HG03025 (cell line): Measurements from ENCODE around the gene ILKAP.
A peak's percentile ranks its signal among the peaks of the same experiment; 100 is the strongest.
"Not testable (repeated sequence)": the region's sequence is repeated elsewhere in the genome, so short reads cannot be mapped to it uniquely, and the experiment has no call there.

Source experiments
- ATAC-seq: cut with Tn5 transposase; IDR thresholded peaks from one replicate; pipeline ENCODE4 v1.9.1; 2021; ENCODE audit warnings: mild to moderate bottlenecking, moderate library complexity; ENCODE audit not compliant: unreplicated experiment, low FRiP score

ILKAP gene

DNA sequence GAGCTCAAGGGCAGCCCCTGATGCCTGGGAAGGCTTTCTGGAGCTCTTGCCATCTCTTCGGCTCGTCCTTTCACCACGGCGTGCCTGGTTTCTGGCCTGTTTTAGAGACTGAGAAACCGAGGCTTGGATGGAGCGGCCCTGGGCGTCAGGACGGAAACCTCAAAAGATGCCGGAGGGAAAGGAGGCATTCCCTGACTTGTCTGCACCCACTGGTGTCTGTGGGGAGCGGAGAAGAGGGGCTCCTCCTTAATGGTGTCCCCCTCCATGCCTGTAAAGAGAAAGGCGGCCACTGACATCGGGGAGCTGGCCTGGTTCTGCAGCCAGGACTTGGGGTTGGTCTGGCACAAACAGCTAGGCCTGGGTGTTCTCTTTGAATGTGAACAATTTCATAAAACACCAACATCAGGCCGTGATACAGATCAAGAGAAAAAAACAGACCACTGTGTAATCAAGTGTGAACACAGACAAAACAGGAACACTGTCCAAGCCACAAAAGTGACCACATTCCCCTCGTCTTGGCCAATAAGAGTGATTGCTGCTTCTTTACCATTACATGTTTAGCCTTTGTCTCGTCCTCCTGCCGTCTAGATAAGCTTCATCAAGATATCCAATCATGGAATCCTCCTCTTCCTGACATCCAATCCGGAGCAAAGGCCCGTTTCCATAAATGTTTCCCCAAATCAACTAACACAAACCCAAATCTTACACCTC lies 633 bp upstream of the ILKAP start:
- peak; percentile 5 for ATAC-seq

DNA sequence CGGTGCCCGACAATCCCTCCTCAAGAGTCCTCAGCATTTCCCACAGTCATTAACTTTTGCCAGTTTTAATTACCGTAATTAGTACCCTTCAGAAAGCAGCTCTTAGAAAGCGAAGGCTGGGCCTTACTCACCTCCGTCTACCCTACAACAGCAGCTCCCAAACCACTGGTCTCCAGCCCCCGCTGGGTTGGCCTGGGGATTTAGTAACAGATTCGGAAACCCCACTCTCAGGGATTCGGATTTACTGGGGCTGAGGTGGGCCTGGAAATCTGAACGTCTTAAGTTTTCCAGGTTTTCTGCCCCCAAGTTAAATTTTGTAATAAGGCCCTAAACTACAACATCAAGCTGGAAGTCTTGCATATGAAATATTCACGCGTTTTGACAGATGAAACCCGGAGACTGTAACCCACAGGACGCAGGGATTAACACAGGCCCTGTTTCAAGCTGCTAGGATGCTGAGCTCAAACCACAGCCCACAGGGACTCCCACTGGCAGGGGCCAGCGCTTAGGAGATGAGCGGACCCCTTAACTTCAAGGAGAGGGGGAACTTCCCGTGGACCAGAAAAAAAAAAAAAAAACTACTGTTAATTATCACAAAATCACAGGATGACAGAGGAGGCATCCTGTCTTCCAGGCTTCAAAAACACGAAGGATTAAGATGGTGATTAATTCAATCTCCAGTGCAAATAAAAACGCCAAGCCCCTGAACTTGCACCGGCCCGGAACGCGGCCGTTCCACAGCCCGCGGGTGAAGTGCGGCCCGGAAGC lies 985 bp downstream of the ILKAP start:
- ATAC-seq = no peak

DNA sequence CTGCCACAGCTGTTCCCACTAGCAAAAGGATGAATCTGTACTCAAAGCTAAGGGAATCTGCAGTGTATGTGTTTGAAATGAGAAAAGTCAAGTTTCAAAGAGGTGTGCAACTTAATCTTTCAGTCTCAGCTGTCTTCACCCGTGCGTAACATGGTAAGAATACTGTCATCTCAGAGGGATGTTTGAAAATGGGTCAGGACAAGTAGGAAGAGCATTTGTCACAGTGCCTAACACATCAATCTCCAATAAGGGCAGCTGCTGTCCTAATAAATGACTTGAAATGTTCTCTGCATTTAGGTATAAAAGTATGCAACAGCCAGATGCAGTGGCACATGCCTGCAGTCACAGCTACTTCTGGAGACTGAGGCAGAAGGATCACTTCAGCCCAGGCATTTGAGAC lies 13.1 kb downstream of the ILKAP start:
- ATAC-seq = no peak

DNA sequence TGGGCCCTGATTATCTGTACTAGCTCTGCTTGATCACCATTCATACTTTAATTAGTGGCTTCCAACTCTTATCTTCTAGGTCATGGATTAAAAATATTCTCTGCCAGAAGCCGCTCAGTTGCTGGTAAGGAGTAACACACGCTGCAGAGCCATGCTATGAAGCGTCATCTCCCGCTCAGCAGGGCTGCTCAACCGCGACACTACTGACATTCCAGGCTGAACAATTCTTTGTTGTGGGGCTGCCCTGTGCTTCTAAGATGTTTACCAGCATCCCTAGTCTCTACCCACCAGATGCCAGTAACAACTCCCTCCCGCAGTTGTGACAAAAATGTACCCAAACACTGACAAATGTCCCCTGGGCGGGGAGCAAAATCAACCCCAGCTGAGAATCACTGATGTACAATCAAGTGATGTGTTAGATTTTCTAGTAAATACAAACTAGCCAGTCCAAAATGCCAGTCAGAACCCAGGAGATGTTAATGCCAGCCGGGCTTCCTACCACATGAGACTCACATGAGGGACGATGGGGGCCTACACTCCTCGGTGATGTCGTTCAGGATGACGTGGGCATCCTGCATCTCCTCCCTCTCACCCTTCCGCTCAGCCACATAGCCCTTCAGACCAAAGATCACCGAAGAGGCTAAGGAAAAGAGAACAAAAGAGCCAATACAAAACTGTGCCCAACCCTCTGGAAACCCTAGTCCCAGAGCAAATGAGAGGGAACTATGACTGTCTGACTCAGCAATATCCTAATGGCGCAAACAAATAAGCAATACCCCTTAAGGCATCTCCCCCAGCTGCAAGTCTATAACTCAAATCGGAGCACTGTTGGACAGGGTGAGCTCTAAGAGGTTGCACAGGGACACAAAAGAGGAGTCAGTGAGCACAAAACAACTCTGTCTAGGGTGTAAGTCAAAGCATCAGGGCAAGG lies 15.6 kb downstream of the ILKAP start:
- no peak for ATAC-seq

DNA sequence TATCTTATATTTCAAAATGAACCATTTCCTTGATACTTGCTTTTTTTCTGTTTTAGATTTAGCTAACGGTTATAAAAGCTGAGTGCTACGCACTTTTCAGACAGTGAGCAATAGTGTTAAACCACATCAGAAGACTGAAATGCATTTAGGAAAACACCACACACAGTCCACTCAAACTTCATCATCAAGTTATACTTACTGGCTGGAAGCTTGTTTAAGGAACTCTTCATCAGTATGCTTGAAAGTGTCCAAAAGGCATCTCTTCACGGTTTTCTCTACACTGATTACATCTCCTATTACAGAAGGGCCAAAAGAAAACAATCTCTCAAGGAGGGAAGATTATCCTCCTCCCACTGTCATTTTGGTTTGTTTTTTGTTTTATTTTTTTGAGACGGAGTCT lies 19.7 kb downstream of the ILKAP start:
- ATAC-seq = no peak

DNA sequence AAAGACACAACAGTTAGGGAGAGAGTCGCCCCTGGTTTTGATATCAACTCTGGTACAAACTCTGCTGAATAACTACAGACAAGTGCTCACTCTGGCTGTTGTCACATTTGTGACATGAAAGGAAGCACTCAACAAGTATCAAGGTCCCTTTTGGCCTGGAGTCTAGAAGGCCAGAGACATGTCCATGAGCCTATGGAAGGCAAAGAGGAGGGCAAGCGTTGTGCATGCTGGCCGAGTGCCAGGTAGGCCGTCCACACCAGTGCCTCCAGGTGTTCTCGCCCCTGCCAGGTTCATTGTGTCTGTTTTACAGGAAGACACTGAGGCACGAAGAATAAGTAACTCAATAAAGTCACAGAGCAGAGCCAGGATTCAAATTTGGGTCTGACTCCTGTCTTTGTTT lies 21.1 kb downstream of the ILKAP start:
- no peak for ATAC-seq

DNA sequence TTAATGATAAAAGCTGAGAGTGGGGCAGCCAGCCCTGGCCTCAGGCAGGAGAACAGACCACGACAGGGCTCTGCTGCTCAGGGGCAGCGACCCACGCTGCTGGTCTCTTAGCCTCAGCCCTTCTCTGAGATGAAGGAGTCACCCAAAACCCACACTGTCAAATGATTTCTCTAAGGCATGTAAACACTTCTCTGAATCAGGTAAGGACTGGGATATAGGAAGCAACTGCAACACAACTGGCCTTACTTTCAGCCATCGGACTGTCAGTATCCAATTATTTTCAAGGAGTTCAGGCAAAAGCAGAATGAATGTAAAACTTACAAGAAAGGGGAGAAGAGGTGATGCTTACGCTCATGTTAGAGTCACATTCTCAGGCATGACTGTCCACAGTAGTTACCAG lies 22.9 kb downstream of the ILKAP start:
- ATAC-seq = no peak

DNA sequence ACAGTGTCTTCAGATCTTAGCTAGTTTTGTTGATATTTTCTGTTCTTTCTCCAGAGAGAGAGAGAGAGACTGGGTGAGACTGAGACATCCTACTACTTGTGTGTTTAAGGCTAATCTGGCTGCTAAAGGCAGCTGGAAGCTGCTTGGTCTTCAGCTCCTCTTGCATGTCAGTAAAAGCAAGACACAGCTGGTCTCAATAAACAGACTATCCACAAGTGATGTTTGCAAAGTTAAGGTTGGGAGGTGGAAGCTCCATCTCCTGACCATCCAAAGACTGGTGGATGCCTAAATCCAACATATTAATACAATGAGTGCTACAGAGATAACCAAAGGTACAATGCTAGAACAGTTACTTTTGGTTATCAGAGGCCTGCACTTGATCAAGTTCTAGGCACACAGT lies 26.9 kb downstream of the ILKAP start:
- no peak for ATAC-seq

DNA sequence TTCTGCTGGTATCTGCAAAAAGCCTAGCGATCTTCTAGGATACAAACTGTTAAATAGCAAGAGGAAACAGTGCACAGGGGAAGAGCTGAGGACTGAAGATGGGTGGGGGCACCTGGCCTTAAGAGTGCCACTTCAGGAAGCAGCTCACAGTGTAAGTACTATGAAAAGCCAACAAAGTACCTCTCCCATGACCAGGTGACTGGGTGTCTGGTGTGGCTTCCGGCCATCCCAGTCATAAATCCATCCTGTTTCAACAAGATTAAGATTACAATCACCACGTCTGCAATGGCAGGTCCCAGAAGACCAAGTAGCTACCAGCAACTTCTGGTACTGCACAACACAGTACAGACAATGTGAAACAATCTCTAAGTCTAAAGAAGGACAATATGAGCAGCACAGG lies 28.8 kb downstream of the ILKAP start:
- ATAC-seq = no peak

DNA sequence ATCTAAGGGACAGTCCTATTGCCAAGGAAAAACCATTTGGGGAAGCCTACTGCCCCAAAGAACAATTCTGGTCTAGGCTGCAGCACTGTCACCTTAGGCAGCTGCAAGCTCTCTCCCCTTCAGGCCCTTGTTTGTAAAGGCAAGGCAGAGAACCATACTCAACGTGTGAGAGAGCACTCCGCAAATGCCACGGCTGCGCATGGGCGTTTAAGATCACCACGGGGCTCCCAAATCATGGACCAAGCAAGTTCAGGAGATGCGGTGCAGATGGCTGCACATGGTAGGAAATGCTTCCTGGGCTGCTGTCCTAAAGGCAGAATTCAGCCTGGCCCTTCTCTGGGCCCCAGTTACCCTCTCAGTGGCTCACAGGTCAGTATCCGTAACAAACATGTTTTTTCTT lies 29.2 kb downstream of the ILKAP start:
- ATAC-seq = no peak

DNA sequence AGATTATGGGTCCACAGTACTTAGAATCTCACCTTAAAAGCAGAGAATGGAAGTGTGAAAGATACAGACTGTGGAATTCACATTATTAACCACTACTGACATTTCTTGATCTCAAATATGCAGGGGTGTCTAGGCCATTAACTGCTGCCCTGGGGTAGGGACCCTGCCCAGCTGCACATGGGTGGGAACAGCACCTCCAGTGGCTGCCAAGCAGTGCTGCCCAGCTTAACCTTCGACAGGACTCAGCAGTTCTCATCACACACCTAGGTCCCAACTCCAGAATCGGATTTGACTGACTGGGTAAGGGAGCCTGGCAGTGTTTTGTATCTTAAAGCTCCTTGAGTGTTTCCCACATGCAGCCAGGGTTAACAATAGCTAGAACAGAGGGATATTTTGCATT lies 29.8 kb downstream of the ILKAP start:
- ATAC-seq = no peak

DNA sequence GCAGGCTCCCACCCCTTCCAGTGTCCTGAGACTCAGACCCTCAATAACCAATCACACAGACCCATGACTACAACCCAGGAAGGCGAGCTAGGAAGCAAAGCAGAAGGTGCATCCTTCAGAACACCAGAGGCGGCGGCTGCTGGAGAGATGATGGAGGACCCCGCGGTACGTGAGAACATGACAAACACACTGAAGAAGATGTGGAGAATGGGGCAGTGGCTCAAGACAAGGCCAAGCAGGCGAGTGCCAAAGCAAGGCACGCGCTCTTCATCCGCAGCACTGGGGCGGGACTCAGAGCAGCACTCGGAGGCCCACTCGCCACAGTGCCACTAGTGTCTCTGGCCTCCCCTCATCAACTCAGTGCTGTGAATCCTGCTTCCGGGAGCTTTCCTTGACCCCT lies 31.1 kb downstream of the ILKAP start:
- no peak for ATAC-seq

DNA sequence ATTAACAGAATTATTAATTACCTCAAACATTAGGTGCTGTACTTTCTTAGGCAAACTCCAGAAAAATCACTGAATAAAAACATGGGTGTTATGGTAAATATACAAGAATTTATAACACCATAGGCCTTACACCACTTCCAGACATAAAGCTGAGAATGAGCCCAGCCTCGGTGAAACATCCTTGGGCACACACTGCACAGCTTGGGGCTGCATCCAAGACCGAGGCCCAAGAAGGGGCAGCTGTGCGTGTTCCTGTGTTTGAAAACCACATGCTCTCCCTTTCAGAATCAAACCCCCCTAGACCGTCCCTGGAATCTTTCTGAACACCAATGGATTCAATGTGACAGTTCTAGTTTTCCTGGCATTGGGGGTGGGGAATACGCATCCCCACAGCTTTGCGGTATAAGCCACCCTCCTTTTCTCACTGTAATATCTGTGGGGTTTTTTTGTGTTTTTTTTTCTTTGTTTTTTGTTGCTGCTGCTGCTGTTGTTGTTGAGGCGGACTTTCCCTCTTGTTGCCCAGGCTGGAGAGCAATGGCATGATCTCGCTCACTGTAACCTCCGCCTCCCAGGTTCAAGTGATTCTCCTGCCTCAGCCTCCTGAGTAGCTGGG lies 31.8 kb downstream of the ILKAP start:
- ATAC-seq = no peak

DNA sequence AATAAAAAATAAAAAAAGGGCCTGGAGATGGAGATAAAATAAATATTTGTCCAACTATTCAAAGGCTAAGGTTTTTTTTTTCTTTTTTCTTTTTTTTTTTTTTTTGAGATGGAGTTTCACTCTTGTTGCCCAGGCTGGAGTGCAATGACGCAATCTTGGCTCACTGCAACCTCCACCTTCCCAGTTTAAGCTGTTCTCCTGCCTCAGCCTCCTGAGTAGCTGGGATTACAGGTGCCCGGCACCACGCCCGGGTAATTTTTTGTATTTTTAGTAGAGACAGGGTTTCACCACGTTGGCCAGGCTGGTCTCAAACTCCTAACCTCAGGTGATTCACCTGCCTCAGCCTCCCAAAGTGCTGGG lies 32.4 kb downstream of the ILKAP start:
- ATAC-seq = not testable (repeated sequence)

DNA sequence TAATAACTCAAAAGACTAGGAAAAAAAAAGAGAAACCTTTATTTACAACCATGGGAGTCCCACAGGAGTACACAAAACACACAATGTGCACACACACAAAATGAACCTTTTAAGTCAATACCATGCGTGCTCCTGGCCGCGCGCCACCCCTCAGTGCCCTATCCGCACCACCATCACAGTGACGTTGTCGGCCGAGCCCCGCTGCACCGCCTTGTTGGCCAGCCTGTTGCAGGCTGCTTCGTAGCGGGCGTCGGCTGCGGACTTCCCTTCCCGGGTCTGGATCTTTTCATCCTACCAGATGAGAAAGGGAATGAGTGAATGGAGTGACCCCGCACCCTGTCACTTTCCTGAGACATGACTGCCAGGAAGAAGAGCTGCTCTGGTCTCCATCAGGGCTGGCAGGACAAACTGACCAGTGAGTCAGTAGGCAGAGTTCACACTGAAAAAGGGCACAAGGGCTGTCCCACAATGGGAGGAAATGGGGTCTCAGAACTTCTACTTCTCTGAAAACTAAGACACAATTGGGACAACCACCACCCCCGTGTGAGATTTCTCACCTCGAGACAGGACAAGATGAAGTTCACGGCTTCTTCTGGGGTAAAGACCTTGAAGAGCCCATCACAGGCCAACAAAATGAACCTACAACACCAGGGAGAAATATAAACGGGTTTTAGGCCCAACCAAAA lies 33.0 kb downstream of the ILKAP start:
- ATAC-seq = no peak

DNA sequence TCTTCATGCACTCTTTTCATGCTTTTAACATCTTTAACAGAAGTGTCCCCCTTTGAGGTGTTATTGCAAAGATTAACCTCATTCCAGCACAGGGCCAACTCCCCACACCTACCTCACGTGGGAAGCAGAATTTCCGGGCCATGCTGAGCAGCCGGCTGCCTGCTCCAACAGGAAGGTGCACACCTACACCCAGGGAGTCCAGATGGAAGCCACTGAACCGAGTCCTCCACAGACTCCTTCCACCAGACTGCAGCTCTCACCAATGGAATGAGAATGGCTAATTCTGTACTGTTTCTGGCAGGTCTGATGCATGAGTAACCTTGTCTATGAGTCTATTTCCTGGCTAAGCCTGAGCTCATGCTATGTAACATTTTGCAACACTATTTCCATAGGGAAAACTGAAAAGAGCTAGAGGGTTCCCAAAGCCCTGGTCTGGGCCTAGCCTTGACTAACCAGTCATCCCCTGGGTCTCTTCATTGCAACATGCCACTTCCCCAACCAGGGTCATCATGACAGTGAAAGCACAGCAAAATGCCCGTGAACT lies 33.7 kb downstream of the ILKAP start:
- no peak for ATAC-seq

DNA sequence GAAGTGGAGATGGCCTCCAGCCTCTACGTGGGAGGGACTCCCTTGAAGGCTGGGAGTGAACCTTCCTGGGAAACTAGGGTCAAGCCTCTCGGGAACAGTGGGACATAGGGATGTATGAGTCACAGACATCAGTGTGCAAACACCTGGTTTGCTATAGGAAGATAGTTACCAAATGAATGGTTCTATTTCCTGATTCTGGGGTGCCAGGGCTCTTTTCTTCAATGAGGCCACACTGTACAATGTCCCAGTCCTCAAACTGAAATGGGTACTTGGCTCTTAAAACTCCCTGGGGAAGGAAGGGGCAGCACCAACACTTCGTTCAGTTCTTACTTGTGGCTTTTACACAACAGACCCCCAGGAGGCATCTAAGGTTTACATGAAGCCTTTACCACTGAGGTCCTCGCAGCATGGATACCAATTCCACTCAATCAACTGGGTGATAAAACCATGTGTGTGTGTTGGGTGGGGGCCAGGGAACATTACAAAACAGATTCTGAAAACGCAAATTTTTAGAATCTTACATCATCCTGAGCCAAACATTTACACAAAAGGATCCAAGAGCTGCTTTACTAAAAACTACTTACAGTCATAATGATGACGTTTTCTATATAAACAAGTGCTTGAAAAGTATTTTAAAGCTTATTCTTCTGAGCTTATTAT lies 34.3 kb downstream of the ILKAP start:
- no peak for ATAC-seq

DNA sequence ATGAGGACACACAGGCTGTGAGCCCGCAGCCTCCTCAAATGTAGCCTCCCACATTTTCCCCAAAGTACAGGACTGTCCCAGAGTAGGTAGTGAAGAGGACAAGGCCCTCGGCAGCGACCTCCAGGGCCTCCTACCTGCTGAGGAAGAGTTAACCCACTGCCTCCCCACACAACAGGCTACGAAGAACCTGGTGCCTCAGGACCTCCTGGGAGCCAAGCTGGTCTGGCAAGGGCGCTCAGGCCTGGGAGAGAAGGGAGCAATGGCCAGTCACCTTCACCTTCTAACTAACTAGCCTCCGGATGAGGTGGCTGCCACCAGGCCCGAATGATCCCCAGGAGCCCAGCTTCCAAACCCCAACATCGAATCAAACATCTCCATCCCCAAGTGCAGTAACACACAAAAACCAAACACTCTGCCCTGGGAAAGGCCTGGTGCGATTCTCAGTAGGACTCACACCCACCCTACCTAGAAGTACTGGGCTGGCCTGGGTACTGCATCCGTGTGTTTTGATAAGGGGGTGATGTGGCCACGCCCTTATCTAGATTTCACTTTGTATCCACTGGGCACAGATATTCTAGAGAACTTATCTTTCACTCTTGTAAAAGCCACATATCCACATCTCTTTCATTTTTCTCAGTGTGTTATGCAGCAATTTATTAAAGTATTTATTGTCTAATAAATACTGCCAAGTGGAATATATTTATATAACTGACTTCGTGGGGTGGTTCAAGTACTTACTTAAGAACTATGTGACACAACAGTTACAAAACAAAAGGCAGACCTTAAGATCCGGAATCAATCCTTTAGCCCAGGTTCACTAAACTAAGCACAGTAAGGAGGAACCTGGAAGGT lies 35.1 kb downstream of the ILKAP start:
- ATAC-seq = no peak

DNA sequence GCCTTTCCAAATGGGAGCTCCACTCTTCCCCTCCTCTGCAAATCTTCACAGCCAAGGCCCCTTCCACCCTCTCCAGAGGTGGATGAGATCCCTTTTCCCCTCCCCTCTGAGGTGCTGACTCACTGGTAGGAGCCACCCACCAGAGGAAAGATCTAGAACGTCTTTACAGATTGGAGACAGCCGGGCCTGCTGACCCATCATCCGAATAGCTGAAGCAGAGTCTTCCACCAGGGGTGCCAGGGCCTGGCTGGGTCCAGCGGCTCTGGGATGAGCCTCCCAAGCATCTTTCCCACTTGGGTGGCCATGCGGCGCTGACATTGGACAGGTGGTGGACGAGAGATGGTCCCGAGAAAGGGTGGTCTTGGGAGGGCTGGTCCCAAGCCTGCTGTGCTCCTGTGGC lies 35.7 kb downstream of the ILKAP start:
- ATAC-seq = no peak
